GM19468 (cell line): Measurements from ENCODE around the gene PCNX1.
"Not testable (repeated sequence)": the region's sequence is repeated elsewhere in the genome, so short reads cannot be mapped to it uniquely, and the experiment has no call there.

Experiments
- ATAC-seq: cut with Tn5 transposase; IDR thresholded peaks from one replicate; pipeline ENCODE4 v1.9.1; 2021; ENCODE audit warnings: mild to moderate bottlenecking, moderate library complexity, moderate number of reproducible peaks; ENCODE audit not compliant: unreplicated experiment; ENCODE audit errors: extremely low read depth

The PCNX1 gene

GRCh38 chr14:70908935-70909641 lies 1.8 kb downstream of the PCNX1 start:
- no peak for ATAC-seq

GRCh38 chr14:70909733-70910614 lies 2.7 kb downstream of the PCNX1 start:
- ATAC-seq = no peak

GRCh38 chr14:70915415-70915814 lies 8.2 kb downstream of the PCNX1 start:
- ATAC-seq = no peak

GRCh38 chr14:70916300-70916699 lies 9.0 kb downstream of the PCNX1 start:
- ATAC-seq = no peak

GRCh38 chr14:70916799-70917198 lies 9.5 kb downstream of the PCNX1 start:
- ATAC-seq = no peak

- no peak for ATAC-seq
Observed at GRCh38 chr14:70917633-70918032, 10.4 kb downstream of the PCNX1 start.

GRCh38 chr14:70919774-70920173 lies 12.5 kb downstream of the PCNX1 start:
- ATAC-seq = no peak

GRCh38 chr14:70920608-70921007 lies 13.3 kb downstream of the PCNX1 start:
- ATAC-seq = no peak

- ATAC-seq = no peak
Observed at GRCh38 chr14:70921669-70922068, 14.4 kb downstream of the PCNX1 start.

GRCh38 chr14:70924521-70924920 lies 17.3 kb downstream of the PCNX1 start:
- ATAC-seq = no peak

- ATAC-seq = no peak
Observed at GRCh38 chr14:70926235-70926830, 19.1 kb downstream of the PCNX1 start.

- ATAC-seq = no peak
Observed at GRCh38 chr14:70931008-70931407, 23.7 kb downstream of the PCNX1 start.

GRCh38 chr14:70934084-70934483 lies 26.8 kb downstream of the PCNX1 start:
- no peak for ATAC-seq

GRCh38 chr14:70934502-70935134 lies 27.4 kb downstream of the PCNX1 start:
- ATAC-seq = peak; percentile 72

- no peak for ATAC-seq
Observed at GRCh38 chr14:70935135-70935534, 27.9 kb downstream of the PCNX1 start.

- not testable (repeated sequence) for ATAC-seq
Observed at GRCh38 chr14:70939693-70940092, 32.4 kb downstream of the PCNX1 start.

- not testable (repeated sequence) for ATAC-seq
Observed at GRCh38 chr14:70941637-70942341, 34.5 kb downstream of the PCNX1 start.

- ATAC-seq = no peak
Observed at GRCh38 chr14:70942342-70942706, 35.1 kb downstream of the PCNX1 start.

- ATAC-seq = not testable (repeated sequence)
Observed at GRCh38 chr14:70942721-70943120, 35.5 kb downstream of the PCNX1 start.

- ATAC-seq = no peak
Observed at GRCh38 chr14:70943838-70944237, 36.6 kb downstream of the PCNX1 start.
